ENCODE data around the gene SHC2. TPM values are rescaled to one million over a fixed set of nuclear protein-coding genes. Genes with fewer than 3 reads are reported as not detected.

Gene SHC2
- total and polyA plus RNA-seq, 2 of the 8 experiments (the other 6 are each of a cell fraction or from before 2014, with no cell fraction given): 4.4 to 7.3 TPM

DNA sequence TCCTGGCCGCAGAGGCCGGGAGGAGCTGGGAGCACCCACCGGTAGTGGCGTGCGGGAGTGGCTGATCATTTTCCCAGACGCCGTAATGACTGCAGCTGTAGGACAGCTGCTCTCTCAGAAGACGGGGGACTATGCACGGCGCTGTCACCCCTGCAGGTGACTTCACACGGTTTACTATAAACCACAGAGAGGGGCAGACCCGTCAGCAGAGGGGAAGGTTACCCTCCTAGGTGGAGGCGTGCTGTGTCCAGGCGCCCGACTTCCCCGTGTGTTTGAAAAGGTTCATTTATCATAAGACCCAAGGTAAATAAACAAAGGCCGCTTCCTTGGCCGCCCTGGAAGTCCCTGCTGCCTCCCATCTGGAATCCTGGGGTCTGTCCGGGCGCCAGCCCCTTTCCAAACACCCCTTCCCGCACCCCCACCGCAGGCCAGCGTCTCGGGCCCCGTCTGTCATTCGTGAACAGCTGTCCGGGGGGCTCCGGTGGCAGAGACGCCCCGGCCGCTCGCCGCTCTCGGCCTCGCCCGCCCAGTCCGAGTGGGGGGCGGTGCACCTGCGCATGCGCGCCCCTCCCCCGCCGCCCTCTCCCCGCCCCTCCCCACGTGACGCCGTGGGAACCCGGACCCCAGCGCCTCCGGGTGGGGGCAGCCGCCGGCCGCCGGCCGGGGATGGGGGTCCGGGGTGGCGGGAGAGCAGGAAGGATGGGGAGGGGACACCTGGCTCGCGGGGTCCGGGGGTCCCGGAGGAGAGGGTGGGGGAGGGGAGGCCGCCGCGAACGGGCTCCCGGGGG, 915 bp downstream of the SHC2 start (continued):
- no peak for TF ChIP-seq EP300 (IDR thresholded peaks at IDR 0.05; ENCODE audit: borderline replicate concordance in 1 of 2, low read depth in 2 of 2, low read length in 2 of 2)
- 0 out of 2 replicates have a peak, but pooled peaks have one; percentile 32 for TF ChIP-seq PHF8 (conservative IDR thresholded peaks at IDR 0.05; ENCODE audit: low read depth, low read length)

All from H1 (cell line).